ENCODE measurements around the gene GRK4. TPM values are rescaled to one million over a fixed set of nuclear protein-coding genes. Genes with fewer than 3 reads are reported as not detected.

The GRK4 gene
- total RNA-seq, 1 donor from 2014 or later, result 1.3 TPM

- Histone ChIP-seq H3K4me3 (no peak overlapping the region), H3K27me3 (no peaks in the 10 kb centered on the region), H3K4me2 (no peak overlapping the region), H4K20me1 (ENCODE audit: low read depth) (no peaks in the 10 kb centered on the region), H3K27ac (no peak overlapping the region), H3K4me1 (no peaks in the 10 kb centered on the region), H3K9me3 (ENCODE audit: low read depth) (no peaks in the 10 kb centered on the region), H3F3A (ENCODE audit: low read depth) (no peaks in the 10 kb centered on the region), H3K79me2 (ENCODE audit: low read depth) (no peaks in the 10 kb centered on the region), H3K36me3 (no peaks in the 10 kb centered on the region), H2AFZ (replicated peaks) (no peak overlapping the region), H3K9ac (no peak overlapping the region)
- H3K4me1 Mint-ChIP-seq, result no peaks in the 10 kb centered on the region
- H3K9me3 Mint-ChIP-seq, result no peaks in the 10 kb centered on the region
- DNase-seq (ENCODE audit: low spot score), result no peak
- H3K27me3 Mint-ChIP-seq (ENCODE audit: insufficient read depth, low read depth), result peaks cover 5% of the 10 kb centered on the region
- H3K4me3 Mint-ChIP-seq, result no peak overlapping the region
- H3K27ac Mint-ChIP-seq, result no peak overlapping the region
- no peak for TF ChIP-seq EZH2 (IDR thresholded peaks at IDR 0.05)
- no peak for TF ChIP-seq EZH2phosphoT487 (IDR thresholded peaks at IDR 0.05)
- TF ChIP-seq CTCF (IDR thresholded peaks at IDR 0.05), result no peak
- no peaks in the 10 kb centered on the region for H3K36me3 Mint-ChIP-seq
These were observed 78.9 kb downstream of the GRK4 start for GRCh38 chr4:3042226-3042625.

- Histone ChIP-seq H3K36me3 (no peaks in the 10 kb centered on the region), H3K4me2 (no peak overlapping the region), H3K9ac (no peak overlapping the region), H3K79me2 (ENCODE audit: low read depth) (no peaks in the 10 kb centered on the region), H3K4me3 (no peak overlapping the region), H3K27ac (no peak overlapping the region), H3F3A (ENCODE audit: low read depth) (no peaks in the 10 kb centered on the region), H3K27me3 (no peaks in the 10 kb centered on the region), H3K4me1 (no peaks in the 10 kb centered on the region), H4K20me1 (ENCODE audit: low read depth) (no peaks in the 10 kb centered on the region), H2AFZ (replicated peaks) (no peak overlapping the region), H3K9me3 (ENCODE audit: low read depth) (no peaks in the 10 kb centered on the region)
- Mint-ChIP-seq H3K4me1 (no peaks in the 10 kb centered on the region), H3K9me3 (no peaks in the 10 kb centered on the region), H3K36me3 (no peaks in the 10 kb centered on the region), H3K27ac (peak overlapping the region; percentile 37), H3K4me3 (no peak overlapping the region), H3K27me3 (ENCODE audit: insufficient read depth, low read depth) (peaks cover 3% of the 10 kb centered on the region)
- DNase-seq (ENCODE audit: low spot score), result no peak
- TF ChIP-seq CTCF (IDR thresholded peaks at IDR 0.05) (no peak), EZH2phosphoT487 (IDR thresholded peaks at IDR 0.05) (no peak), EZH2 (IDR thresholded peaks at IDR 0.05) (no peak)
These were observed 80.1 kb downstream of the GRK4 start for GRCh38 chr4:3043282-3044020.

GRCh38 chr4:3044870-3045819 is 81.8 kb downstream of the GRK4 start:
- Histone ChIP-seq H3K36me3 (no peaks in the 10 kb centered on the region), H3K9me3 (ENCODE audit: low read depth) (no peaks in the 10 kb centered on the region), H3K4me1 (no peaks in the 10 kb centered on the region), H3K27ac (no peak overlapping the region), H3K27me3 (no peaks in the 10 kb centered on the region), H3K4me3 (no peak overlapping the region), H3F3A (ENCODE audit: low read depth) (no peaks in the 10 kb centered on the region), H4K20me1 (ENCODE audit: low read depth) (no peaks in the 10 kb centered on the region), H3K4me2 (no peak overlapping the region), H3K9ac (no peak overlapping the region), H2AFZ (replicated peaks) (no peak overlapping the region), H3K79me2 (ENCODE audit: low read depth) (no peaks in the 10 kb centered on the region)
- Mint-ChIP-seq H3K4me1 (no peaks in the 10 kb centered on the region), H3K9me3 (no peaks in the 10 kb centered on the region), H3K27me3 (ENCODE audit: insufficient read depth, low read depth) (peaks cover 4% of the 10 kb centered on the region), H3K27ac (no peak overlapping the region), H3K36me3 (no peaks in the 10 kb centered on the region), H3K4me3 (no peak overlapping the region)
- TF ChIP-seq EZH2phosphoT487 (IDR thresholded peaks at IDR 0.05), result no peak
- no peak for TF ChIP-seq EZH2 (IDR thresholded peaks at IDR 0.05)
- TF ChIP-seq CTCF (IDR thresholded peaks at IDR 0.05), result no peak
- no peak for DNase-seq (ENCODE audit: low spot score)
